BJ (cell line): Measurements from ENCODE around the gene TEX101. TPM values are rescaled to one million over a fixed set of nuclear protein-coding genes. Genes with fewer than 3 reads are reported as not detected.

ENCODE experiments used
- CTCF ChIA-PET: fragments of 350-600 bp; formaldehyde crosslinking; extraction: SDS; loops from one replicate; lab custom pipeline; 2021; ENCODE audit warnings: antibody characterized with exemption, inconsistent platforms; lab: Yijun Ruan, JAX
- POLR2A ChIA-PET: fragments of 300-600 bp; sonication (Branson Sonifier 250); formaldehyde crosslinking; extraction: SDS; loops from one replicate; lab custom pipeline; 2021; ENCODE audit warnings: antibody characterized with exemption; lab: Charles Lee
- DNase-seq: peaks from one replicate; pipeline ENCODE4 v3.0.0-alpha.2; 2011; ENCODE audit warnings: low read depth
- H3K27me3 ChIP-seq: 2 replicates; pipeline ENCODE4 v1.6.0; 2011; ENCODE audit warnings: low read length; ENCODE audit not compliant: control insufficient read depth, insufficient read depth
- H3K36me3 ChIP-seq: 2 replicates; pipeline ENCODE4 v1.5.1; 2011; ENCODE audit warnings: low read length; ENCODE audit not compliant: control insufficient read depth, insufficient read depth
- H3K4me3 ChIP-seq: 2 replicates; pipeline ENCODE4 v1.5.1; 2011; ENCODE audit warnings: low read depth, mild to moderate bottlenecking, control low read depth, low read length
- CTCF ChIP-seq: IDR thresholded peaks from 2 replicates; pipeline ENCODE4 v1.5.1; 2011; ENCODE audit warnings: low read depth, mild to moderate bottlenecking, control low read depth, inconsistent platforms, low read length, moderate library complexity; ENCODE audit not compliant: insufficient read depth
- polyA plus RNA-seq: library from polyadenylated mRNA; depleted of rRNA; stranded (reverse); fragments of >200 nt; gene quantifications from 2 replicates; pipeline ENCODE4 v1.2.3, GENCODE V29; 2011

Gene TEX101
- polyA plus RNA-seq, 1 experiment: not detected

GRCh38 chr19:43412441-43412840, 2.2 kb upstream of the TEX101 start:
- no peak overlapping the region for H3K4me3 ChIP-seq
- CTCF ChIA-PET: no interaction called here
- no peak for DNase-seq
- no peak for TF ChIP-seq CTCF
- POLR2A ChIA-PET: no interaction called here
- no peaks in the 10 kb centered on the region for H3K36me3 ChIP-seq
- peaks cover 11% of the 10 kb centered on the region for H3K27me3 ChIP-seq

GRCh38 chr19:43416951-43417623, 2.4 kb downstream of the TEX101 start:
- no peak for TF ChIP-seq CTCF
- ChIA-PET CTCF (interaction anchor here (0.6 to 9.0 kb wide), 4 partner anchors 9 to 48 kb away, joined by 3 to 57 read pairs (median 6); partner anchors contain the start of gene LYPD3), POLR2A (no interaction called here)
- H3K36me3 ChIP-seq: no peaks in the 10 kb centered on the region
- no peak for DNase-seq
- H3K4me3 ChIP-seq: no peak overlapping the region
- H3K27me3 ChIP-seq: peaks cover 6% of the 10 kb centered on the region

- ChIA-PET POLR2A (interaction anchor here (0.7 kb wide), 1 partner anchor 239 kb away, joined by 3 read pairs; no protein-coding TSS in a partner anchor), CTCF (interaction anchor here (0.6 to 9.0 kb wide), 2 partner anchors 11 to 12 kb away, joined by 3 to 57 read pairs; no protein-coding TSS in a partner anchor)
- no peak for DNase-seq
- H3K36me3 ChIP-seq: no peaks in the 10 kb centered on the region
- peaks cover 5% of the 10 kb centered on the region for H3K27me3 ChIP-seq
- H3K4me3 ChIP-seq: no peak overlapping the region
- no peak for TF ChIP-seq CTCF
These were observed 6.3 kb downstream of the TEX101 start for GRCh38 chr19:43420954-43421353.

GRCh38 chr19:43422000-43422688, 7.5 kb downstream of the TEX101 start:
- H3K4me3 ChIP-seq: no peak overlapping the region
- no peak for DNase-seq
- ChIA-PET POLR2A (no interaction called here), CTCF (interaction anchor here (1.0 to 9.0 kb wide), 2 partner anchors 10 to 16 kb away, joined by 3 to 57 read pairs; no protein-coding TSS in a partner anchor)
- peaks cover 4% of the 10 kb centered on the region for H3K27me3 ChIP-seq
- no peak for TF ChIP-seq CTCF
- H3K36me3 ChIP-seq: no peaks in the 10 kb centered on the region

GRCh38 chr19:43422689-43423066, 8.0 kb downstream of the TEX101 start:
- POLR2A ChIA-PET: no interaction called here
- TF ChIP-seq CTCF: no peak
- Histone ChIP-seq H3K4me3 (no peak overlapping the region), H3K27me3 (peaks cover 3% of the 10 kb centered on the region), H3K36me3 (no peaks in the 10 kb centered on the region)
- no peak for DNase-seq
- CTCF ChIA-PET: interaction anchor here (1.0 to 9.0 kb wide), 2 partner anchors 9 to 16 kb away, joined by 3 to 57 read pairs; no protein-coding TSS in a partner anchor
